Measurements from ENCODE around the gene RBM39.

DNA sequence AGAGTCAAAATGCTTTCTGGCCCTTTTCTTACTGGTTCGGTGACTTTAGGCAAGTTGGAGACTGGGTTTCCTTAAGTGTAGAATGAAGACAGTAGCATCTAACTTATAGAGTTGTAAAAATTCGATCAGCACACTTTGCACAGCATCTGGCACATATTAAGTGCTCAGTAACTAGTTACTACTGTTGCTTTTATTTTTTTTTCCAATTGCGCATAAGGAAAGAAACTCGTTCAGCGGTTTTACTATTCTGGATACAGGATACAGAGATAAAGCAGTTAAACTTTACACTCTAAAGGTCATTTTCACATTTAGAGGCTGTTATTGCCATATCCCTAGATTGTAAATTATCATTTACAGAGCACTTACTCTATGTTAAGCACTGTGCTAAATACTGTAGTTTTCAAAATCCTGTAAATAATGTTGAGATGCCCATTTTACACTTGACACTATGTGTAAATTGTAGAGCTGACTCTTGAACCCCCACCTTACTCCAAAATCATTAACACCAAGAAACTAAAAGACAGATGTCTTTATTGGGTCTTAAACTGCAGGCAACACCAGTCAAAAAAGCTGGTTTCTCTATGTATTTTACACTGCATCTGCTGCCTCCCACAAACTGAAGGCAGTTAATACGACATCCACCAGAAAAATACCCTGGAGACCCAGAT, 42.0 kb downstream of the RBM39 start:
- TF ChIP-seq CEBPB (IDR thresholded peaks at IDR 0.05; ENCODE audit: borderline replicate concordance in 1 of 2, low read depth in 2 of 2, low read length in 2 of 2) (no peak), POLR2A (IDR thresholded peaks at IDR 0.05; ENCODE audit: low read depth, low read length) (no peak), NFYB (IDR thresholded peaks at IDR 0.05; ENCODE audit: insufficient read depth, low read depth, low read length) (no peak)
- TF ChIP-seq, protein P1, sequence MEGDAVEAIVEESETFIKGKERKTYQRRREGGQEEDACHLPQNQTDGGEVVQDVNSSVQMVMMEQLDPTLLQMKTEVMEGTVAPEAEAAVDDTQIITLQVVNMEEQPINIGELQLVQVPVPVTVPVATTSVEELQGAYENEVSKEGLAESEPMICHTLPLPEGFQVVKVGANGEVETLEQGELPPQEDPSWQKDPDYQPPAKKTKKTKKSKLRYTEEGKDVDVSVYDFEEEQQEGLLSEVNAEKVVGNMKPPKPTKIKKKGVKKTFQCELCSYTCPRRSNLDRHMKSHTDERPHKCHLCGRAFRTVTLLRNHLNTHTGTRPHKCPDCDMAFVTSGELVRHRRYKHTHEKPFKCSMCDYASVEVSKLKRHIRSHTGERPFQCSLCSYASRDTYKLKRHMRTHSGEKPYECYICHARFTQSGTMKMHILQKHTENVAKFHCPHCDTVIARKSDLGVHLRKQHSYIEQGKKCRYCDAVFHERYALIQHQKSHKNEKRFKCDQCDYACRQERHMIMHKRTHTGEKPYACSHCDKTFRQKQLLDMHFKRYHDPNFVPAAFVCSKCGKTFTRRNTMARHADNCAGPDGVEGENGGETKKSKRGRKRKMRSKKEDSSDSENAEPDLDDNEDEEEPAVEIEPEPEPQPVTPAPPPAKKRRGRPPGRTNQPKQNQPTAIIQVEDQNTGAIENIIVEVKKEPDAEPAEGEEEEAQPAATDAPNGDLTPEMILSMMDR (IDR thresholded peaks at IDR 0.05 in 2 of 3, conservative IDR thresholded peaks at IDR 0.05 in 1 of 3; ENCODE audit: control insufficient read depth in 2 of 3, extremely low read depth in 1 of 3, insufficient read depth in 1 of 3, low read depth in 3 of 3, low read length in 3 of 3): no peak
- TF ChIP-seq, protein P2, sequence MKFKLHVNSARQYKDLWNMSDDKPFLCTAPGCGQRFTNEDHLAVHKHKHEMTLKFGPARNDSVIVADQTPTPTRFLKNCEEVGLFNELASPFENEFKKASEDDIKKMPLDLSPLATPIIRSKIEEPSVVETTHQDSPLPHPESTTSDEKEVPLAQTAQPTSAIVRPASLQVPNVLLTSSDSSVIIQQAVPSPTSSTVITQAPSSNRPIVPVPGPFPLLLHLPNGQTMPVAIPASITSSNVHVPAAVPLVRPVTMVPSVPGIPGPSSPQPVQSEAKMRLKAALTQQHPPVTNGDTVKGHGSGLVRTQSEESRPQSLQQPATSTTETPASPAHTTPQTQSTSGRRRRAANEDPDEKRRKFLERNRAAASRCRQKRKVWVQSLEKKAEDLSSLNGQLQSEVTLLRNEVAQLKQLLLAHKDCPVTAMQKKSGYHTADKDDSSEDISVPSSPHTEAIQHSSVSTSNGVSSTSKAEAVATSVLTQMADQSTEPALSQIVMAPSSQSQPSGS (IDR thresholded peaks at IDR 0.05; ENCODE audit: low read length): no peak
- TF ChIP-seq, protein P3, sequence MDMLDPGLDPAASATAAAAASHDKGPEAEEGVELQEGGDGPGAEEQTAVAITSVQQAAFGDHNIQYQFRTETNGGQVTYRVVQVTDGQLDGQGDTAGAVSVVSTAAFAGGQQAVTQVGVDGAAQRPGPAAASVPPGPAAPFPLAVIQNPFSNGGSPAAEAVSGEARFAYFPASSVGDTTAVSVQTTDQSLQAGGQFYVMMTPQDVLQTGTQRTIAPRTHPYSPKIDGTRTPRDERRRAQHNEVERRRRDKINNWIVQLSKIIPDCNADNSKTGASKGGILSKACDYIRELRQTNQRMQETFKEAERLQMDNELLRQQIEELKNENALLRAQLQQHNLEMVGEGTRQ (IDR thresholded peaks at IDR 0.05; ENCODE audit: borderline replicate concordance, low read depth, low read length): no peak

Measured in GM12878 (cell line).